ENCODE data around the gene ASIC1.

DNA sequence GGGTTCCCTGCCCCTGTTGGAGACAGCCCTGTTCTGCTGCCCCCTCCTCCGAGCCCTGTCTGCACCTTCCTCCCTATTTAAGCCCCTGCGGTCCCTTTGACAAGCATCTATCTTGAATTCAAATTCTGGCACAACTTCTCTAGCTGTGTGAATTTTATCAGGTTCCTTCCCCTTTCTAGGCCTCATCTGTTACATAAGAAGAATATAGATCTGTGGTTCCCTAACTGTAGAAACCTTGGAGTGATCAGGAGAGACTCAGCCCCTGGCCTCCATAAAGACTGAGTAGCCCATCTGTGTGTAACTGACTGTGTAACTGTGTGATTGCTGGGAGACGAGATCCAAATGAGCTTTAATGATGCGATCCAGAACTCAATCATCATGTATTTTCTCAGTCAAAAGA is 19.1 kb upstream of the ASIC1 start:
- TF ChIP-seq, protein P1, sequence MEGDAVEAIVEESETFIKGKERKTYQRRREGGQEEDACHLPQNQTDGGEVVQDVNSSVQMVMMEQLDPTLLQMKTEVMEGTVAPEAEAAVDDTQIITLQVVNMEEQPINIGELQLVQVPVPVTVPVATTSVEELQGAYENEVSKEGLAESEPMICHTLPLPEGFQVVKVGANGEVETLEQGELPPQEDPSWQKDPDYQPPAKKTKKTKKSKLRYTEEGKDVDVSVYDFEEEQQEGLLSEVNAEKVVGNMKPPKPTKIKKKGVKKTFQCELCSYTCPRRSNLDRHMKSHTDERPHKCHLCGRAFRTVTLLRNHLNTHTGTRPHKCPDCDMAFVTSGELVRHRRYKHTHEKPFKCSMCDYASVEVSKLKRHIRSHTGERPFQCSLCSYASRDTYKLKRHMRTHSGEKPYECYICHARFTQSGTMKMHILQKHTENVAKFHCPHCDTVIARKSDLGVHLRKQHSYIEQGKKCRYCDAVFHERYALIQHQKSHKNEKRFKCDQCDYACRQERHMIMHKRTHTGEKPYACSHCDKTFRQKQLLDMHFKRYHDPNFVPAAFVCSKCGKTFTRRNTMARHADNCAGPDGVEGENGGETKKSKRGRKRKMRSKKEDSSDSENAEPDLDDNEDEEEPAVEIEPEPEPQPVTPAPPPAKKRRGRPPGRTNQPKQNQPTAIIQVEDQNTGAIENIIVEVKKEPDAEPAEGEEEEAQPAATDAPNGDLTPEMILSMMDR (IDR thresholded peaks at IDR 0.05; ENCODE audit: insufficient read depth, low read length, poor library complexity, severe bottlenecking), result no peak
- TF ChIP-seq EZH2phosphoT487 (conservative IDR thresholded peaks at IDR 0.05; ENCODE audit: low read length), result no peak

Measured in SU-DHL-6 (cell line).